Stimulated activated CD4-positive, alpha-beta T cell treated with anti-CD3 and anti-CD28 coated beads, Interleukin-1b, Interleukin-23, amount 100 ng/mL, for 1 hour (primary cell): ENCODE results near the gene WWTR1.

Source experiments
- DNase-seq, 2 donors: peaks; one replicate each; pipeline ENCODE4 v3.0.0-alpha.2; 2020; ENCODE audit warnings: low read depth in 2 of 2

Gene WWTR1

GRCh38 chr3:149655826-149656574 lies 1.8 kb downstream of the WWTR1 start:
- DNase-seq = no peak

- no peak for DNase-seq
These were observed 3.6 kb downstream of the WWTR1 start for GRCh38 chr3:149654188-149654601.

- DNase-seq = no peak
These were observed 4.3 kb downstream of the WWTR1 start for GRCh38 chr3:149653564-149653963.

- no peak for DNase-seq
These were observed 4.7 kb downstream of the WWTR1 start for GRCh38 chr3:149653136-149653535.

GRCh38 chr3:149650828-149651227 lies 7.0 kb downstream of the WWTR1 start:
- DNase-seq = no peak

- no peak for DNase-seq
These were observed 9.3 kb downstream of the WWTR1 start for GRCh38 chr3:149648525-149648924.

- DNase-seq = no peak
These were observed 10.0 kb downstream of the WWTR1 start for GRCh38 chr3:149647812-149648211.

- no peak for DNase-seq
These were observed 10.5 kb downstream of the WWTR1 start for GRCh38 chr3:149647285-149647684.

- no peak for DNase-seq
These were observed 11.6 kb downstream of the WWTR1 start for GRCh38 chr3:149646181-149646766.

GRCh38 chr3:149643963-149644362 lies 13.9 kb downstream of the WWTR1 start:
- DNase-seq = no peak

- no peak for DNase-seq
These were observed 14.4 kb downstream of the WWTR1 start for GRCh38 chr3:149643482-149643798.

GRCh38 chr3:149640976-149641728 lies 16.7 kb downstream of the WWTR1 start:
- no peak for DNase-seq

- DNase-seq = no peak
These were observed 18.7 kb downstream of the WWTR1 start for GRCh38 chr3:149639093-149639486.

- no peak for DNase-seq
These were observed 19.4 kb downstream of the WWTR1 start for GRCh38 chr3:149638228-149639092.

GRCh38 chr3:149635396-149635795 lies 22.4 kb downstream of the WWTR1 start:
- no peak for DNase-seq

- no peak for DNase-seq
These were observed 23.3 kb downstream of the WWTR1 start for GRCh38 chr3:149634573-149634972.

- DNase-seq = no peak
These were observed 23.8 kb downstream of the WWTR1 start for GRCh38 chr3:149634072-149634471.

GRCh38 chr3:149632225-149632624 lies 25.6 kb downstream of the WWTR1 start:
- DNase-seq = no peak

- DNase-seq = no peak
These were observed 27.0 kb downstream of the WWTR1 start for GRCh38 chr3:149630806-149631205.

- DNase-seq = no peak
These were observed 28.7 kb downstream of the WWTR1 start for GRCh38 chr3:149628957-149629670.

GRCh38 chr3:149626671-149627070 lies 31.2 kb downstream of the WWTR1 start:
- DNase-seq = no peak
